HG03460 (cell line): ENCODE data around the gene SRGAP2B.
"Not testable (repeated sequence)": the region's sequence is repeated elsewhere in the genome, so short reads cannot be mapped to it uniquely, and the experiment has no call there.

Source experiments
- ATAC-seq: cut with Tn5 transposase; IDR thresholded peaks from one replicate; pipeline ENCODE4 v1.9.1; 2021; ENCODE audit not compliant: unreplicated experiment

SRGAP2B gene

DNA sequence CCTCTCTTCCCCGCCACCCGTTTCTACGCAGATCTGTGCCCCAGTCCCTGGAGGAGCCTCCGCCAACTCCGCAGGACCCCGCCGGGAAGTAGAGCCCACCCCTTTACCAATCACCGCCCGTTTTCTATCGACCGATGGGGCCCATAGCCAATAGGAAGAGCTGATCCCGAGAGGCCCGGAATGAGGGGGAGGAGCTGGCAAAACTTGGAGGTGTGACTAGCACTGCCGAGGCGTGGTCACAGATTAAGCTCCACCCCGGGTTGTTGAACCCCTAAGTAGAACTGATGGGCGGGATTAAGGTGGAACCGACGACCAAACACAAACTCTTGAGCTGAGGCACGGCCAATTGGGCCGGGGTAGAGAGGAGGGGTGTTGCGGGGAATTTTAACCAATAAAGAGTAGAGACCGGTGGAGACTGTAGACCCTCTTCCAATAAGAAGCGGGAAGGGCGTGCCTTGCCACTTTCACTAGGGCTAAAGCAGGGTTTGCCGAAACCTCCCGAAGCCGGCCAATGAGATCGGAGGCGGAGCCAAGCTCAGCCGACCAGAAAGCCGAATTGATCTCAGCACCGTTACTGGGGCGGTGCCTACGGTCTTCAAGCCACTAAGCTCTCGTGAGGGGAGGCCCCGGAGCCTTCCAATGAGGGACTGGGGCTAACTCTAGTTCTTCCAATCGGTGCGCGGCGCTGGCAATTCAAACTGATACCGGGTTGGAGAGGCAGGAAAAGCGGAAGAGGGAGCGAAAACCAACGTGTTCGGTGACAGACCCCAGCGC is at the start of gene SRGAP2B, which contains the start of gene FAM72D:
Gene SRGAP2B (minus strand): TSS at position 45 of the 774 bp plus-strand sequence. CDS start 2,427 bp downstream, outside the sequence.
Gene FAM72D (plus strand): TSS at position 691 of the 774 bp plus-strand sequence. CDS start 874 bp downstream, outside the sequence.
- ATAC-seq = peak; percentile 78

DNA sequence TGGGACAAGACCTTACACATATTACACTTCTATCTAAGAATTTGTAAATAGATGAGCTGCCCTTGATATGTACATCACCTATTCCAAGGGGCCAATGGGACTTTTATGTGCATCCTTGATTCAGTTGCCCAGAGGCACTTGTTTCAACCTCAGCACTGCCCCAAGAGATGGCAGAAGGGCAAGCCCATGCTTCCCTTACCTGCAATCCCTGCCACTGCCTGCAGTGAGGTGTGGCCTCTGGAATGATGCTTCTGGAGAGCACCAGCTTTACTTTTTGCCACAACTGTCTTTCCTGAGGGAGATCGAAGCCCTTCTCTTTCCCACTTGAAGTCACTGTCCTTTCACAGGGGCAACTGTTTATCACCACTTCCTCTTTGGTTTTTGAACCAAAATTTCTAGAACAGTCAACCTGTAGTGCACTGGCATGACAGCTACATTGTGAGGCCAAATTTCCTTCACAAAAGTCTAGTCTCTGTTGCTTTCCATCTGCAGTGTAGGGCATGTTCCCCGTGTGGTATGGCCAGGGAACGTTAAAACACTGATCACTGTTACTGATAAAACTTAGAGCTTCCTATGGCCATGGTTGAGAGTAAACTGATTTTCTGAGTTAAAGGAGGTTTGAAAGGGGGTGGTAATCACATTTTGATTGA is 49.3 kb upstream of the SRGAP2B start:
- not testable (repeated sequence) for ATAC-seq

DNA sequence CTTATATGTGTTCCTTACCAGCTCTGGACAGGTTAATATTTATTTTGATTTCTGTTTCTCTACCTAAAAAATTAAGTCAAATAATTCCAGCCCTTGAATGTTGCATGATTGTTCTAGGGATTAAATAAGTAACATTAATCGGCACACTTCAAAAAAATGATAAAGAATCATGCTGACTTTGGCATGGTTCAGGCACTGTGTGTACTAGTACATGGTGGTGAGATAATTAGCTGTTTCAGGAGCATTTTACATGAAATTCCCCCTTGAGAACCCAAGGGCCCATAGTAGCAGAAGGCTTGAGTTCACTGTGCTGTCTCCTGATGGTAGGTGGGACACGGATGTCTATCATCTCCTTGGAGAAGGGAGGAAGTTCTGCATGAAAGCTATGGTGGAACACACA is 45.4 kb upstream of the SRGAP2B start:
- ATAC-seq = not testable (repeated sequence)

DNA sequence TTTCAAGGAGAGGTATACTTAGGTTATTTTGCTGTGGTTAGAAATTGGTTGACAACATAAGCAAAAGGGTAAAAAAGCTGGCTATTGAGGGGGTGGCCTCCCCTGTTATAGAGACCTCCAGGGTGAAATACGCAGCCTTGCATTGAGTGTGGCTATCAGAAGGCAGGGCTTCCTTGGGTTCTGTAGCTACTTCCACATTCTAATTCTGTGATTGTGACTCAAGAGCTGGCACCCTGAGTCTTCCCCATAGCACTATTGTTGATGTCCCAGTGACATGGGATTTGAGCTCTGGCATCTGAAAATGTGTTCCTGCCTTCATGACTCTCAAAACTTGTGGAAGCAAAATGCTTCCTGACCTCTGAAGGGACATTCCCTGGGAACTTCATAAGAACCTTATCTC is 39.3 kb upstream of the SRGAP2B start:
- not testable (repeated sequence) for ATAC-seq

DNA sequence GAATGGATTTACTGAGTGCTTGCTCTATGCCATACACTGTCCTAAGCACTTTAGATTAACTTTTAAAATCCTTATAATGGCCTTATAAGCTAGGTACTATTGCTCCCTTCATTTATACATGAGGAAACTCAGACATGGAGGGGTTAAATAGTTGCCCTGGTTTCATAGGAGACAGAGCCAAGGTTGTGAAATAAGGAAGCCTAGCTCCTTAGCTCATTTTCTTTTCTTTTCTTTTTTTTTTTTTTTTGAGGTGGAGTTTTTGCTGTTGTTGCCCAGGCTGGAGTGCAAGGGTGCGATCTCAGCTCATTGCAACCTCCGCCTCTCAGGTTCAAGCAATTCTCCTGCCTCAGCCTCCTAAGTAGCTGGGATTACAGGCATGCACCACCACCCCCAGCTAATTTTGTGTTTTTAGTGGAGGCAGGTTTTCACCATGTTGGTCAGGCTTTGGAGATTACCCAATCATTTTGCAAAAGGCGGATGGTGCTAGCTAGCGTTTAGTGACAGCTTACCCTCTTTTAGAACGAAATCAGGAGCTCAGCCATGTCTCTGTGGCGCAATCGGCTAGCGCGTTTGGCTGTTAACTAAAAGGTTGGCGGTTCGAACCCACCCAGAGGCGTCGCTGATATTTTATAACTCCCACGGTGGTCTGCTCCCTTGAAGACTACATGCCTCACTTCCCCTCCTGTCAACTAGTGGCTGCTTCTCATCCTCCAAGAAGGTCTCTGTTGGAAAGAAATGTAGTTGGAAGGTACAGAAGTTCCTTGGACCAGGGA is 33.8 kb upstream of the SRGAP2B start:
- not testable (repeated sequence) for ATAC-seq

DNA sequence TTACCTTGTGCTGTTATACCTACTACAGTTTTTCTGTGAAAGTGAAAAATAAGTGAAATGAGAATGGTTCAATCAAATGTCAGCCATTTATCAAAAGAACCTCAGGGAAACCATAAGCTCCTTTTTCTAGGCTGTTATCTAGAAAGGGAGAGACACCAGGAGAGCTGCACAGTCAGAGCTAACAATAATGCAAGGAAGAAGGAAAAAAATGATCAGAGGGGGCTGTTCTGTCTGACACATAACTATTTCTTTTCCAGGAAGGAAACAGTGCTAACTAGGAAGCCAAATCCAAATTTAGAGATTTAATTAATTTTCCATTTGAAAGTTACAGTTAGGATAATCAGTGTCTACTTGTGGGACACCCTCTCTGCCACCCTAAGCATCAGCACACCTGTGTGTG is 32.0 kb upstream of the SRGAP2B start:
- not testable (repeated sequence) for ATAC-seq

DNA sequence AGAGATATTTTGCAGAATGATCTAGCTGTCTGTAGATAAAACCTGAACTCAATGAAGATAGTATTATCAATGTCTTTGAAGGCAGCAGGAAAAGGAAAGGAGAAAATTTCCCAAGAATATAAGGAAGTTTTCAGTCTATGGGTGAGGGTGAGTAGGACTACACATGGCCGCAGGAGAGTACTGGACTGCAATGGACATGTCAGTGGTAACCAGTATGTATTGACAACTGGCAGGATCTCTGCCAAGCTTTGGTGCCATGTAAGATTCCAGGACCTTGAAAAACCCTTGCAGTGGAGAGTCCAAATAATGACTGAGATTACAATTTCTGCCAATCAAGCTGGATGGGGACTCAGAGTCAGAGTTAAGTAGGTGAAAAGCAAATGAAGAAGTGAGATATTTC is 30.0 kb upstream of the SRGAP2B start:
- not testable (repeated sequence) for ATAC-seq

DNA sequence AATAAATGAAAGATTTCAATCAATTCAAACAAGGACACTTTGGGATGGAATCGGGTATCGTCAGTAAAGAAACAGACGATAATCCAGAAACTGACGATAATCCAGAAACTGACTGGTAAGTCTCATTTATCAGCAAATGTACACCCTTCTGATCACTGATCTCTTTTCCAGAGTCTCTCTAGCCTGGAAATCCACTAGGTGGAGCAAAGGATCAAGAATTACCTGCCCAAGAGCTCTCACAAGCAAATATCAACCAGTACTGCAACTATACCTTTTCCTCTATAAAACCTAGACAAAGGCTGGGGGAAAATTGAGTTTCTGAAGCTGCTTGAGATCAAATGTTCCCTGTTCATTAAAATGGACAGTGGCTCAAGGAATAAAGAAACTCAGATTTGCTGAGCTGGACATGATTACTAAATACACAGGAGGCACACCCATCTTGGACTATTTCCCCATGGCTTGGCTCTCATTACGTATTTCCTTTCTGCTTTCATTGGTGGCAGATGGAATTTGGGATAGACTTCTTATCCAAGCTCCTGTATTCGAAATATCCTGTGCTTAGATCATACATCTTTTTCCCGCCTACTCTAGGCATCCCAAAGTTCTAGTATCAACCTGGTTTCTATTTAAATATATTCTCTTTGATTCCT is 29.0 kb upstream of the SRGAP2B start:
- not testable (repeated sequence) for ATAC-seq

DNA sequence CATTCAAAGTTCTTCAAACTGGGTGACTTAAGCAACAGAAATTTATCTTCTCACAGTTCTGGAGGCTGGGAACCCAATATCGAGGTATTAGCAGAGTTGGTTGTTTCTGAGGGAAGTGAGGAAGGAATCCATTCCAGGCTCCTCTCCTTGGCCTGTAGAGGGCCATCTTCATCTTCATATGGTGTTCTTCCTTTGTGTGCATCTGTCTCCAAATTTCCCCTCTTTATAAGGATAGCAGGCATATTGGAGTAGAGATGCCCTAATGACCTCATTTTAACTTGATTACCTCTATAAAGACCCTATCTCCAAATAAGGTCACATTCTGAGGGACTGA is 27.9 kb upstream of the SRGAP2B start:
- ATAC-seq = not testable (repeated sequence)

DNA sequence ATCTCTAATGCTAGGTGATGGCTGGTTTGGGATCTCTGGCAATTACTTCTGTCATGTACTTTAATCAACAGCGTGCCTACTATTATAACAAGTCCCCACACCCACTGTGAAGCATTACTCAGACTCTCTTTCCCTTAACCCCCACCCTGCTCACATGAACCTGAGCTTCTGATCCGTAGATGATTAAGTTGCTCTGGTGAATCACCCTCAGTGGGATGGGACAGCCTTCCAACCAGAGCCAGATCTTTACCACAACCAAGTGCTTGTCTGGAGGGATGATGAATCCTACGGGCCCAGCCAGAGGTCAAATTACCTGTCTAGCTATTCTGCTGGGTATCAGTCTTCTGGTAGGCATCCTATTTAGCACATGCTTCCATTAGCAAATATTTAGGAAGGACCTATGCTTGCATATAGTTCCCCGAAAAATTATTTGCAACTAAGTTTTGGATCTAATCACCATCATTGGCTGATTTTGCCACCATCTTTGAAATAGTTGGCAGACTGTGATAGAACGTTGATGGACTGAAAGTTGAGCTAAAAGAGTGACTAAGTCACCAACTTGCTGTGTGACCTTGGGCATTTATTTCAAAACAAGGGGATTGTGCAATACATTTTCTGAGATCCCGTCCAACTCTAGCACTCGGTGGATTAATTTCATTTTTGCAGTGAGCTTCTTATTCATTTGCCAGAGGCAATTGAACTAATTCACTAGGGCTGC is 27.4 kb upstream of the SRGAP2B start:
- not testable (repeated sequence) for ATAC-seq

DNA sequence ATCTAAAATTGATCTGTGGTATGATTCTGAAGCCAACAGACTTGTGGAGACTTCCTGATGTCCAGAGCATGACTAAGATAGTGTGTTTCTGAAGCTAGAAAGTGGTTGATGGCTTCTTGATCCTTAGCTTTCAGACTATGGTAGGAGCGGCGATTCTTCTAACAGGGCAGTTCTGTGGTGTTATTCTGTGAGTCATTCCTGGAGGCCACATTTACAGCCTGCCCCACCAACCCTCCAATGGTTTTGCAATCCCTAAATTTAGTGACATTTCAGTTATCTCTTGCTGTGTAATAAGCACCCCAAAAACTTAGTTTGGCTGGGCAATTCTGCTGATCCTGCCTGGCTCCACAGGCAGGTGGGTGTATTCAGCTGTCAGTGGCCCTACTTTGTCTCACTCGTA is 24.7 kb upstream of the SRGAP2B start:
- not testable (repeated sequence) for ATAC-seq

DNA sequence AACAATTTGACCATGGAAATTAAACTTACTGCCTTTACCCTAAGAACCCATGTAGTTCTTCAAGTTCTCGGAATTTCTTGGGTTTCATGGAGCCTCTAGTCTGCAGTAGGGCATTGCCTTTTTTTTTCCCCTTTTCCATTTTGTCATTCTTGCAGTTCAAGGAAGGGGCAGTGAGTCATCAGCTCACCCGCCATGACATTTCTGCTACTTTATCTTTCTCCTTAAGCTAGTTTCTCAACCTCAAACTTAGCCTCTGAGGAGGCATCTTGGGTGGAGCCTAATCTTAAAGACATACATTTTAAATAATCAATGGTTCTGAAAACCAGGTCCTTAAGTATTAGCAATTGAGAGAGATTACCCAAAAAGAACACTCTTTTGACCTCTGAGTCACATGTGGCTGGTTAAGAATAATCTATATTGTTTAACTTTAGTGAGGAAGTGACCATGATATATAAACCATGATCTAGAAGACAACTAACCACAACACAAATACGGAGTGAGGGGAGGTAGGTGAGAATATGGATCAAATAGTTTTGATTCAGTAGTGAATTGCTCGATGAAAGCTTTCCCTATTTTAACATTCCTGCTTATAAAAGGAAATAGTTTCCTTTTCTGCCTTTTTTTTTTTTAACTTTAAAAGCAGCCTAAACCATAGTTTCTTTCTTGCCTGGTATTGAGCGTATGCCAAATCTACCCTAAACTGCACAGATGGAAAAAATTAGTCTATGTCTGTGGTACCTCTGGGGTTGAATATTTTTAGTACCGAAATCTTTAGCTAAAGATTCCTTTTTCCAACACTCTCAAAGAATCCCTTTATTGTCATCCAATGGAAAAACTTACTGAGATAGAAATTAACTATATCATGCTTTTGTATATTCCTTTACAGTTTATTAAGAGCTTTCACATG is 20.7 kb upstream of the SRGAP2B start:
- not testable (repeated sequence) for ATAC-seq

DNA sequence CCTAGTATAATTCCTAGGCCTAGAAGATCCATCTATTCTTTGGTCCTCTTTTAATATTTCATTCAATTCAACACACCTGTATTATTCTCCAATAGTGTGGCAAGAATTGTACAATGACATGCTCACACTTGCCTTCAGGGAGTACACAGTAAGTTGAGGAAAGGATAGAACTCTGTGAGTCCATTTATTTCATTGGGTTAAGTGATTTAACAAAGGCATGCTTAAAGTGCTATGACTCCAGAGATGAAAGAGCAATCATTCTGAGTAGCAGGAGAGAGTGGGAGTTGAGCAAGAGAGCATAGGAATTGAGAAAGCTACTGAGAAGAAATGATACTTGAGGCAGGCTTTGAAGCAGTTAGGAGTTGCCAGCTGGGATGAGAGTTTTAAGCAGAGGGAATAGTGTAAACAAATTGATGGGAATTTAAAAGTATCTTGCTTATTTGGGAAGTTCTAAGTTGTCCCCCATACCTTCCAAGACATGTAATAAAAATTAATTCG is 19.5 kb upstream of the SRGAP2B start:
- ATAC-seq = not testable (repeated sequence)

DNA sequence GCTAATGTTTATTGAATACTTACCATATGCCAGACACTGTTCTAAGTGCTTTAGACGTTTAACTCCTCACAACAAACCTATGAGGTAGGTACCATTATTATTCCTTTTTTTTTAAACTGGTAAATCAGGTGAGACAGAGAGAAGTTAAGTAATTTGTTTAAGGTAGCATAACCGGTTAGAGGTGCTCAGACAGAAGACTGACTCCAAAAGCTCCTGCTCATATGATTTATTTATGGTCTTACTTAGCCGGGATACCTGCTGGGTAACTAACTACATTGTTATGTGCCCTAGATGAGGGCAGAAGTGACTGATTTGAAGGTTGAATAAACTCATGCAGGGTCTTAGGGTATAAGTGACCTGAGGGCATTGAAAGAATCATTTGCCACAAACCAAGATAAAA is 17.6 kb upstream of the SRGAP2B start:
- not testable (repeated sequence) for ATAC-seq

DNA sequence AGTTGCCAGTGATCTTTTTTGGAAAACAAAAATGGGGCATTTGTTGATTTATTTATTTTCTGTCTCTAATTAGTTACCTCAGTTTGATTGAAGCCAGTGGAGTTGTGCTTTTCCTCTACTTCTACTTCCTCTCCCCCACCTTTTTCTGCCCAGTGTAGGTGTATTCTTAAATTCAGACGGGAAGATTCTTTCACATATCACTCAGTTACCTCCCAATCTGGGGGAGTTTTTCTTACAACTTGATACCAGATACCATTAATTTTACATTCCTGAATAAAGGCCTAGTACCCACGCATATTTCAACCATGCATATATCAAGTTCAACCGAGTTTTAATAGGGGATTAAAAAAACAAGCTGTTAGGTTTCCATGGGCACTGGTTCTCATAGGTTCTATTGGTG is 16.5 kb upstream of the SRGAP2B start:
- ATAC-seq = not testable (repeated sequence)

DNA sequence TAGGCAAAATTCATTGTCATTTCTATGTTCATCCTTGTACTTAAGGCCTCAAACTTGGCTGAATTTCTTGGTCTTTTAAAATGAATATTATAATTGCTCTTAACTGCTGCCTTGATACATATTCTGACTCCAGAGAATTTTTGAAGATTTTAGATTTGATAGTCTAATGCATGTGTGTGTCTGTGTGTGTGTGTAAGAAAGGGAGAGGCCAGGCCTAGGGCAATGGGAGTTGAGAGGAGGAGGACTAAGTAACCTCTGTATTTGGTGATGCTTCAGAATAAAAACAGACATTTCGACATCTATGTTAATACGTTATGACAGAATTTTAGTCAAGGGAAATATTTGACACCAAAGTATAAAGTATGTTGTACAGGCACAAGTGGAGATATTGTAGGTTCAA is 8.2 kb upstream of the SRGAP2B start:
- ATAC-seq = not testable (repeated sequence)

DNA sequence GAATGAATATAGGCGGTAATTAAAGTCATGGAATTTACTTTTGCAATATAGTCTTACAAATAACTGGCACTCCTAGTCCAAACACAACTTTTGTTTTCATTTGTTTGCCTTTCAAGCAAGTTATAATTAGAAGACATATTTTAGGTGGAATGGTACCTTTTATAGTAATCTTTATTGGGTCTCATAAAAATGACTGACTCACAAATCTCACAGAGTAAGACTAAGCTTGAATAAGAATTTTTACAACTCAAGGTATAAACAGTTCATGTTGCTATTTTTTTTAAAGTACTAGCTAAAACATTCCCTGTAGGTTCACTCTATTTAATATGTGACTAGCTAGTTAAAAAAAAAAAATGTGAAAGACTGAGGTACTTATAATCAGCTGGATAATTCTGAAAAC is 6.6 kb upstream of the SRGAP2B start:
- not testable (repeated sequence) for ATAC-seq

DNA sequence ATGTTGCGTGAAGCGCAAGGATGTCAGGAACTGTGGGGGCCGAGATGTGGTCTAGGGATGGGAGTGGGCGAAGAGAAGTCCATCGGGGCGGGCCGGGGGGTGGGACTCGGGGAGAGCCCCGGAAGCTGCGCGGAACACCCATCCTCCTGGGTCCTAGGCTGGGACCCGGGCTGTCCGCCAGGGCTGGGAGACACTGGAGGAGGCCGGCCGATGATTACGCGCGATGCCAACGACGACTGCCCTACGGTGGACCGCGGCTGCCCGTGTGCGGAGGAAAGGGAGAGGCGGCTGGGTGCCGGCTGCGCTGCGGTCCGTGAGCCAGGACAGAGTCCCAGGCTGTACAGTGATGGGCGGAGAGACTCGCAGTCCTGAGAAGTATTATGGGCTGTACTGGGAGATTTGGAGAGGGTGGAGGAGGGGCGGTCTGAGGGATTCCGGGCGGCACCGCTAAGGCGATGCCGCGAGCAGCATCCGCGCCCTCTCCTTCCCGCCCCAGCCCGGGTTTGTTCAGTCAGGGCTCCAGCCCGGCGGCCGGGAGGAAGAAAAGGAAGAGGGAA is 395 bp downstream of the SRGAP2B start:
- ATAC-seq = peak; percentile 3
